Colonic mucosa (tissue), 4 donors: Measurements from ENCODE around the gene MAPK1. TPM values are rescaled to one million over a fixed set of nuclear protein-coding genes. Genes with fewer than 3 reads are reported as not detected.
"Not testable (repeated sequence)": the region's sequence is repeated elsewhere in the genome, so short reads cannot be mapped to it uniquely, and the experiment has no call there.

Experiments used
- DNase-seq: peaks from one replicate; pipeline ENCODE4 v3.0.0-alpha.2; 2020
- H3K27ac ChIP-seq: fragments of 200-600 bp; one replicate; pipeline ENCODE4 v1.8.0; 2021
- H3K27me3 ChIP-seq: fragments of 200-600 bp; one replicate; pipeline ENCODE4 v1.8.0; 2021
- H3K36me3 ChIP-seq: fragments of 200-600 bp; one replicate; pipeline ENCODE4 v1.8.0; 2021
- H3K4me1 ChIP-seq: fragments of 200-600 bp; one replicate; pipeline ENCODE4 v1.8.0; 2021; ENCODE audit warnings: mild to moderate bottlenecking
- H3K4me3 ChIP-seq: fragments of 200-600 bp; one replicate; pipeline ENCODE4 v1.8.0; 2021
- H3K9ac ChIP-seq, 2 donors: one replicate each; pipeline ENCODE4 v1.7.0; 2013; ENCODE audit warnings: control low read depth in 2 of 2, low read depth in 2 of 2, low read length in 2 of 2
- H3K9me3 ChIP-seq: fragments of 200-600 bp; one replicate; pipeline ENCODE4 v1.8.0; 2021
- CTCF ChIP-seq: fragments of 200-600 bp; IDR thresholded peaks from one replicate; pipeline ENCODE4 v1.8.0; 2022; ENCODE audit warnings: antibody characterized with exemption, mild to moderate bottlenecking
- intact Hi-C: fragments of 100-400 bp; cut with DNase I; formaldehyde crosslinking; loops from one replicate; pipeline ENCODE4 v1.14.1; 2022
- total RNA-seq, 2 donors: library from RNA; stranded (reverse); fragmentation: NEBNext Ultra II Directional in 1 of 2; extraction: Animal tissue kit (Norgen Biotek cat#: 25700) in 1 of 2; gene quantifications; one replicate each; pipeline ENCODE4 v1.2.1, GENCODE V29; 2021
- donor health status: healthy.
- donor health status: DM: no; HTN: no; CAD: no.
- donor health status: DM: no; HTN: no; CAD: no.

Gene MAPK1
- total RNA-seq, 2 donors from 2014 or later: 140 to 147 TPM

DNA sequence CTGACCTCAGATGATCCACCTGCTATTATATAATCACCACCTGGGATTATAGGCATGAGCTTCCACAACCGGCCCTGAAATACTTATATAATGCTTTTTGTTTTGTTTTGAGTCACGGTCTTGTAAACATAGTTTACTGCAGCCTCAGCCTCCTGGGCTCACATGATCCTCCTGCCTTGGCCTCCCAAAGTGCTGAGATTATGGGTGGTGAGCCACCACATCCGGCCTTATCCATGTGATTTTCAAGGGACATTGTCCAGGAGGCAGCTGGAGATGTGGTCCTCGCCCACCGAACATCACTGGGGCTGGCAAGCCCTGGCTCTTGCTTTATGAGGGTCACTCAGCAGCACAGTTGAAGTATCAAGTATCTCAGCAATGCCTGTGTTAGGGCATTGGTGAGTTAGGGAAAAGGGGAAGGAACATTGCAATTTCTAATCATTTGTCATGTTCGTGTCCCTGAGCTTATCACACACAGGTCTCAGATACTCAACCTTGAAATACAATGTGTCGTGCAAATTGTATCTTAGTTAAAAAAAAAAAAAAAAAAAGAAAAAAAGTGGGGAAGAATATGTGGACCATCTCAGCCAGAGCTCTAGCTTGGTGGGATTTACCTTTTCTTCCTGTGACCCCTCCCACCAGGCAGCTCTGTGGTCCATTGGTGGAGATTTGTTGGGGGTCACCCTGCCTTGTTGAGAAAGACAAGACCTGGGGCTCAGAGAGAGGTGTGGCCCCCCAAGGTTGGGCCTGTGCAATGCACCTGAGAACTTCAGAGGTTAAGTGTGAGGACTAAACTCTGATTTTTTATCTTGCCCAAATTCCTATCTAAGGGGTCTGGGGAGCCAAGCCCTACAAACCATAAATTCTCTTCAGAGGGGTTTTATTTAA is 40.4 kb upstream of the MAPK1 start:
- intact Hi-C loops: no loop called here
- Histone ChIP-seq H3K4me3 (no peak overlapping the region), H3K27ac (no peak overlapping the region), H3K9ac (no peak overlapping the region), H3K27me3 (no peaks in the 10 kb centered on the region), H3K9me3 (no peaks in the 10 kb centered on the region), H3K36me3 (no peaks in the 10 kb centered on the region), H3K4me1 (no peaks in the 10 kb centered on the region)
- TF ChIP-seq CTCF: no peak
- DNase-seq: no peak

DNA sequence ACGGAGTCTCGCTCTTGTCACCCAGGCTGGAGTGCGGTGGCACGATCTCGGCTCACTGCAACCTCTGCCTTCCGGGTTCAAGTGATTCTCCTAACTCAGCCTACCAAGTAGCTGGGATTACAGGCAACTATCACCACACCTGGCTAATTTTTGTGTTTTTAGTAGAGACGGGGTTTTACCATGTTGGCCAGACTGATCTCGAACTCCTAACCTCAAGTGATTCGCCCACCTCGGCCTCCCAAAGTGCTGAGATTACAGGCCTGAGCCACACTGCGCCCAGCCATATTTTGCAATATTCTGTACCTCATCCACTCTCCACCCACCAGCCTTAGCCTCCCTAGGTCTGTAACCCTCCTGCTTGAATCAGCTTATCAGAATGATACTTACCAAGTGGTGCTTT is 37.8 kb upstream of the MAPK1 start:
- H3K9me3 ChIP-seq, H3K27me3 ChIP-seq, intact Hi-C loops, H3K36me3 ChIP-seq, H3K4me1 ChIP-seq, H3K4me3 ChIP-seq, H3K9ac ChIP-seq, H3K27ac ChIP-seq, DNase-seq: not testable (repeated sequence)

DNA sequence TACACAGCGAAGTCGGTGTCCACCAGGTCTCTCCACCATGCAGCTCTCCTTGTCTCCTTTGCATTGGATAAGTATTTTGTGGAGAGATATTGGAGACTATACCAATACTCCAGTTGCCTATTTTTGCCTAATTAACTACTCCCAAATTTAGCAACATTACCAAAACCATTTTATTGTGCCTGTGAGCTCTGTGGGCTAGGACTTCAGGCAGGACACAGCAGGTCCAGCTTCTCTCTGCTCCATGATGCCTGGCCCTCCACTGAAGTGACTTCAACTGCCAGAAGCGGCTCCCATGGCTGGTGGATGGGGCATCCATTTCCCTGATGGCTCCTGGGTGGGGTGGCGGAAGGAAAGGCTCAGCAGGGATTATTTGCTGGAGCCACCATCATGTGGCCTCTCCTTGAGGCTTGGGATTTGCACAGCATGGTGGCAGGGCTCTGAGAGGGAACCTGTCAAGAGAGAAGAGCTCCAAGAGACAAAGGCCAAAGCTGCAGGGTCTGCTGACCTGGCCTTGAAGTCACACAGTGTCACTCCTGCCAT is 36.9 kb upstream of the MAPK1 start:
- no peak overlapping the region for H3K9ac ChIP-seq
- no peak for DNase-seq
- no peak overlapping the region for H3K27ac ChIP-seq
- no peak overlapping the region for H3K4me3 ChIP-seq
- H3K4me1 ChIP-seq: no peaks in the 10 kb centered on the region
- no peaks in the 10 kb centered on the region for H3K27me3 ChIP-seq
- no peaks in the 10 kb centered on the region for H3K36me3 ChIP-seq
- intact Hi-C loops: no loop called here
- H3K9me3 ChIP-seq: no peaks in the 10 kb centered on the region
- no peak for TF ChIP-seq CTCF

- H3K4me3 ChIP-seq: no peak overlapping the region
- no peak overlapping the region for H3K9ac ChIP-seq
- no peaks in the 10 kb centered on the region for H3K27me3 ChIP-seq
- no peak for TF ChIP-seq CTCF
- H3K4me1 ChIP-seq: no peaks in the 10 kb centered on the region
- no peaks in the 10 kb centered on the region for H3K9me3 ChIP-seq
- H3K27ac ChIP-seq: no peak overlapping the region
- H3K36me3 ChIP-seq: no peaks in the 10 kb centered on the region
- intact Hi-C loops: no loop called here
- no peak for DNase-seq
Observed at GRCh38 chr22:21903283-21903682, 35.8 kb upstream of the MAPK1 start.

- Histone ChIP-seq H3K27me3 (no peaks in the 10 kb centered on the region), H3K9ac (no peak overlapping the region)
- DNase-seq: no peak
Observed at GRCh38 chr22:21902296-21903087, 35.0 kb upstream of the MAPK1 start.

More at GRCh38 chr22:21902296-21903087, 35.0 kb upstream of the MAPK1 start:
- Histone ChIP-seq H3K36me3 (no peaks in the 10 kb centered on the region), H3K4me1 (no peaks in the 10 kb centered on the region), H3K4me3 (no peak overlapping the region), H3K9me3 (no peaks in the 10 kb centered on the region), H3K27ac (no peak overlapping the region)
- intact Hi-C loops: no loop called here
- no peak for TF ChIP-seq CTCF
